Kasumi-1 (cell line): ENCODE measurements around the gene ENC1.
A peak's percentile ranks its signal among the peaks of the same experiment; 100 is the strongest.
"Not testable (repeated sequence)": the region's sequence is repeated elsewhere in the genome, so short reads cannot be mapped to it uniquely, and the experiment has no call there.

ENCODE experiments used
- DNase-seq, 2 experiments: peaks; one replicate each; lab custom pipeline; 2025; lab: John Stamatoyannopoulos, UW

ENC1 gene

GRCh38 chr5:74640450-74640953, at the start of gene ENC1:
TSS of gene ENC1 (minus strand) at chr5:74640728. CDS start at chr5:74636485, 4,243 bp downstream.
- peak; percentile 97 to 98 for DNase-seq

- no peak for DNase-seq
These were observed 46.6 kb upstream of the ENC1 start for GRCh38 chr5:74686962-74687751.

GRCh38 chr5:74685979-74686631, 45.6 kb upstream of the ENC1 start:
- DNase-seq: no peak

- peak; percentile 62 to 65 for DNase-seq
These were observed 44.6 kb upstream of the ENC1 start, which contains the start of gene HEXB for GRCh38 chr5:74684900-74685851. TSS of gene HEXB (plus strand) at chr5:74685233. CDS start at chr5:74685261, 28 bp downstream.

GRCh38 chr5:74679966-74680365, 39.4 kb upstream of the ENC1 start:
- peak in 1 of 2 experiments; percentile 3 for DNase-seq

GRCh38 chr5:74679300-74679699, 38.8 kb upstream of the ENC1 start:
- DNase-seq: not testable (repeated sequence)

GRCh38 chr5:74678123-74678522, 37.6 kb upstream of the ENC1 start:
- DNase-seq: not testable (repeated sequence)

- DNase-seq: not testable (repeated sequence)
These were observed 35.9 kb upstream of the ENC1 start for GRCh38 chr5:74676466-74676865.

- DNase-seq: peak; percentile 76 to 79
These were observed 32.7 kb upstream of the ENC1 start for GRCh38 chr5:74673011-74673790.

- no peak for DNase-seq
These were observed 31.8 kb upstream of the ENC1 start for GRCh38 chr5:74672215-74672877.

GRCh38 chr5:74670396-74671038, 30.0 kb upstream of the ENC1 start:
- no peak for DNase-seq

GRCh38 chr5:74669821-74670220, 29.3 kb upstream of the ENC1 start:
- no peak for DNase-seq

GRCh38 chr5:74667396-74667795, 26.9 kb upstream of the ENC1 start:
- no peak for DNase-seq

- no peak for DNase-seq
These were observed 25.3 kb upstream of the ENC1 start for GRCh38 chr5:74665816-74666215.

GRCh38 chr5:74665273-74665672, 24.7 kb upstream of the ENC1 start:
- no peak for DNase-seq

- DNase-seq: no peak
These were observed 24.0 kb upstream of the ENC1 start for GRCh38 chr5:74664551-74664950.

- no peak for DNase-seq
These were observed 20.3 kb upstream of the ENC1 start for GRCh38 chr5:74660873-74661272.

- DNase-seq: no peak
These were observed 19.6 kb upstream of the ENC1 start for GRCh38 chr5:74660140-74660539.

GRCh38 chr5:74659172-74659571, 18.6 kb upstream of the ENC1 start:
- no peak for DNase-seq

GRCh38 chr5:74657165-74657564, 16.6 kb upstream of the ENC1 start:
- no peak for DNase-seq
